Esophagus squamous epithelium (tissue), 4 donors: ENCODE data around the gene GPR31.

Source experiments
- CTCF ChIP-seq, 6 experiments: fragments of 450-650 bp in 4 of 6; fragments of 200-600 bp in 2 of 6; sonication (generic) in 2 of 6; IDR thresholded peaks; one replicate each; pipeline ENCODE4 v1.5.1; 2016 to 2019; ENCODE audit warnings: antibody characterized with exemption in 6 of 6, mild to moderate bottlenecking in 4 of 6, moderate library complexity in 4 of 6
- POLR2A ChIP-seq, 4 donors: fragments of 450-650 bp; IDR thresholded peaks; one replicate each; pipeline ENCODE4 v1.6.1; 2017; ENCODE audit warnings: antibody characterized with exemption in 4 of 4, mild to moderate bottlenecking in 4 of 4, moderate library complexity in 3 of 4

GRCh38 chr6:167140589-167141474 is 16.9 kb downstream of the GPR31 start:
- TF ChIP-seq CTCF (IDR thresholded peaks at IDR 0.05), result no peak
- no peak for TF ChIP-seq POLR2A (IDR thresholded peaks at IDR 0.05)
